HepG2 (cell line): ENCODE data around the gene FSD1. TPM values are rescaled to one million over a fixed set of nuclear protein-coding genes. Genes with fewer than 3 reads are reported as not detected.

Source experiments
- CREM ChIP-seq, 2 experiments: sonication (generic) in 1 of 2; formaldehyde crosslinking in 1 of 2; IDR thresholded peaks; 2 replicates each; pipeline versions ENCODE4 v1.4.0 to v1.6.1; 2016 to 2020; ENCODE audit warnings: antibody characterized with exemption in 1 of 2, mild to moderate bottlenecking in 1 of 2, missing genetic modification reagents in 1 of 2
- HOXA9 ChIP-seq: sonication (generic); formaldehyde crosslinking; IDR thresholded peaks from 2 replicates; pipeline ENCODE4 v1.8.1; 2022; ENCODE audit warnings: missing genetic modification reagents, mild to moderate bottlenecking, moderate library complexity, borderline replicate concordance
- MTA3 ChIP-seq: sonication (generic); formaldehyde crosslinking; IDR thresholded peaks from 2 replicates; pipeline ENCODE4 v1.4.0; 2020; ENCODE audit warnings: missing genetic modification reagents
- NR2F2 ChIP-seq: IDR thresholded peaks from 2 replicates; pipeline ENCODE4 v1.6.1; 2012; ENCODE audit warnings: low read depth, inconsistent platforms, borderline replicate concordance
- RARA ChIP-seq: IDR thresholded peaks from 2 replicates; pipeline ENCODE4 v1.6.1; 2016; ENCODE audit warnings: missing genetic modification reagents, missing compliant biosample characterization
- ZSCAN9 ChIP-seq: IDR thresholded peaks from 2 replicates; pipeline ENCODE4 v1.6.1; 2016; ENCODE audit warnings: borderline replicate concordance
- polyA plus RNA-seq, 8 experiments: library from polyadenylated mRNA; depleted of rRNA in 3 of 8; stranded (reverse) in 7 of 8; unstranded in 1 of 8; fragments of >200 nt; fragmentation: Illumina TruSeq in 4 of 8; extraction: Trizol in 4 of 8; gene quantifications; 2 replicates each; pipeline versions ENCODE4 v1.2.1 to v1.2.3, GENCODE V29; 2011 to 2016; ENCODE audit warnings: low read depth in 4 of 8, missing spikeins in 1 of 8, mixed read lengths in 1 of 8; ENCODE audit not compliant: insufficient read depth in 1 of 8
- total RNA-seq, 5 experiments: library from RNA; depleted of rRNA; stranded (reverse); fragments of >200 nt; fragmentation: Illumina TruSeq; extraction: Trizol; gene quantifications; 2 replicates each; pipeline ENCODE4 v1.2.3, GENCODE V29; 2016; ENCODE audit warnings: low read depth in 1 of 5
- TF ChIP-seq, protein P1 (sequence below): sonication (generic); formaldehyde crosslinking; IDR thresholded peaks from 2 replicates; pipeline ENCODE4 v1.4.0; 2020; ENCODE audit warnings: missing genetic modification reagents
- TF ChIP-seq, protein P2 (sequence below): sonication (generic); formaldehyde crosslinking; IDR thresholded peaks from 2 replicates; pipeline ENCODE4 v1.4.0; 2020; ENCODE audit warnings: mild to moderate bottlenecking, missing genetic modification reagents
- TF ChIP-seq, protein P3 (sequence below): IDR thresholded peaks from 2 replicates; pipeline ENCODE4 v1.6.1; 2016; ENCODE audit warnings: low read depth, missing genetic modification reagents, missing compliant biosample characterization
- TF ChIP-seq, protein P4 (sequence below): sonication (generic); formaldehyde crosslinking; IDR thresholded peaks from 2 replicates; pipeline ENCODE4 v1.8.1; 2023; ENCODE audit warnings: mild to moderate bottlenecking, missing genetic modification reagents
- TF ChIP-seq, protein P5 (sequence below): sonication (generic); formaldehyde crosslinking; IDR thresholded peaks from 2 replicates; pipeline ENCODE4 v1.4.0; 2020; ENCODE audit warnings: missing genetic modification reagents
- TF ChIP-seq, protein P6 (sequence below): fragments of 450-650 bp; IDR thresholded peaks from 2 replicates; pipeline ENCODE4 v1.6.1; 2016

Gene FSD1
- total and polyA plus RNA-seq, 2 of the 13 experiments (the other 11 are each of a cell fraction or from before 2014, with no cell fraction given), result 0.29 to 0.66 TPM

DNA sequence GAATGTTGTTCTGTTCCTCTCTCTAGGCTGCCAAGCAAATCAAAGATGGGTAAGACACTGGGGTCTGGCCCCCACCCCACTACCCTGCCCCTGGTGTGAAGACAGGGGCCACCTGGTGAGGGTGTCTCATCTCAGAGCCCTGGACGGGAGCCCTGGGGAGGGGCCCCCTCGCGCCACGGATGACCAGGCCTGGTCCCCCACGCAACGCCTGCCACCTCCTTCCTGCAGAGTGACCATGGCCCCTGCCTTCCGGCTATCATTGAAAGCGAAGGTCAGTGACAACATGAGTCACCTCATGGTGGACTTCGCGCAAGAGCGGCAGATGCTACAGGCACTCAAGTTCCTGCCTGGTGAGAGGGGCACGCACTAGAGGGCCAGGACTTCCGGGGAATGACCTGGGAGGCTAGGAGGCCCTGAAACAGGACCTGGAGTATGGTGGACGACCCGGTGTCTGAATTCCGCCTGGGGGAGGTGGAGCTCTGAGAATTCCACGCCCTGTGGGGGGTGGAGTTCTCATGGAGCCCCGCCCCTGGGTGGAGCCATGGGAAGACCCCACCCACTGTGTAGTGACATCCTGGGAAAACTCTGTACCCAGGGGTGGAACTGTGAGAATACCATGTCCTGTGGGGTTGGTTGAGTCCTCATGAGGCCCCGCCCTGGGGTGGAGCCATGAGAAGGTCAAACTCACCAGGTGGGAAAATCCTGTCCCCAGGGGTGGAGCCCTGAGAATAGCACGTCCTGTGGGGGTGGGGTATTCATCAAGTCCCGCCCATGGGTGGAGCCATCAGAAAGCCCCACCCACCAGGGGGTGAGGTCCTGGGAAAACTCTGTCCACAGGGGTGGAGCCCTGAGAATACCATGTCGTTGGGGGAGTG, 6.1 kb downstream of the FSD1 start (continued):
- TF ChIP-seq, protein P1, sequence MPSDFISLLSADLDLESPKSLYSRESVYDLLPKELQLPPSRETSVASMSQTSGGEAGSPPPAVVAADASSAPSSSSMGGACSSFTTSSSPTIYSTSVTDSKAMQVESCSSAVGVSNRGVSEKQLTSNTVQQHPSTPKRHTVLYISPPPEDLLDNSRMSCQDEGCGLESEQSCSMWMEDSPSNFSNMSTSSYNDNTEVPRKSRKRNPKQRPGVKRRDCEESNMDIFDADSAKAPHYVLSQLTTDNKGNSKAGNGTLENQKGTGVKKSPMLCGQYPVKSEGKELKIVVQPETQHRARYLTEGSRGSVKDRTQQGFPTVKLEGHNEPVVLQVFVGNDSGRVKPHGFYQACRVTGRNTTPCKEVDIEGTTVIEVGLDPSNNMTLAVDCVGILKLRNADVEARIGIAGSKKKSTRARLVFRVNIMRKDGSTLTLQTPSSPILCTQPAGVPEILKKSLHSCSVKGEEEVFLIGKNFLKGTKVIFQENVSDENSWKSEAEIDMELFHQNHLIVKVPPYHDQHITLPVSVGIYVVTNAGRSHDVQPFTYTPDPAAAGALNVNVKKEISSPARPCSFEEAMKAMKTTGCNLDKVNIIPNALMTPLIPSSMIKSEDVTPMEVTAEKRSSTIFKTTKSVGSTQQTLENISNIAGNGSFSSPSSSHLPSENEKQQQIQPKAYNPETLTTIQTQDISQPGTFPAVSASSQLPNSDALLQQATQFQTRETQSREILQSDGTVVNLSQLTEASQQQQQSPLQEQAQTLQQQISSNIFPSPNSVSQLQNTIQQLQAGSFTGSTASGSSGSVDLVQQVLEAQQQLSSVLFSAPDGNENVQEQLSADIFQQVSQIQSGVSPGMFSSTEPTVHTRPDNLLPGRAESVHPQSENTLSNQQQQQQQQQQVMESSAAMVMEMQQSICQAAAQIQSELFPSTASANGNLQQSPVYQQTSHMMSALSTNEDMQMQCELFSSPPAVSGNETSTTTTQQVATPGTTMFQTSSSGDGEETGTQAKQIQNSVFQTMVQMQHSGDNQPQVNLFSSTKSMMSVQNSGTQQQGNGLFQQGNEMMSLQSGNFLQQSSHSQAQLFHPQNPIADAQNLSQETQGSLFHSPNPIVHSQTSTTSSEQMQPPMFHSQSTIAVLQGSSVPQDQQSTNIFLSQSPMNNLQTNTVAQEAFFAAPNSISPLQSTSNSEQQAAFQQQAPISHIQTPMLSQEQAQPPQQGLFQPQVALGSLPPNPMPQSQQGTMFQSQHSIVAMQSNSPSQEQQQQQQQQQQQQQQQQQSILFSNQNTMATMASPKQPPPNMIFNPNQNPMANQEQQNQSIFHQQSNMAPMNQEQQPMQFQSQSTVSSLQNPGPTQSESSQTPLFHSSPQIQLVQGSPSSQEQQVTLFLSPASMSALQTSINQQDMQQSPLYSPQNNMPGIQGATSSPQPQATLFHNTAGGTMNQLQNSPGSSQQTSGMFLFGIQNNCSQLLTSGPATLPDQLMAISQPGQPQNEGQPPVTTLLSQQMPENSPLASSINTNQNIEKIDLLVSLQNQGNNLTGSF (CRISPR knock-in tag), result no peak
- TF ChIP-seq, protein P2, sequence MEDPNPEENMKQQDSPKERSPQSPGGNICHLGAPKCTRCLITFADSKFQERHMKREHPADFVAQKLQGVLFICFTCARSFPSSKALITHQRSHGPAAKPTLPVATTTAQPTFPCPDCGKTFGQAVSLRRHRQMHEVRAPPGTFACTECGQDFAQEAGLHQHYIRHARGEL (CRISPR knock-in tag), result peak; percentile 69; the same call in 1 of the 2 replicates
- TF ChIP-seq NR2F2 (peak; percentile 46; the same call in 1 of the 2 replicates), ZSCAN9 (peak; percentile 98), MTA3 (no peak), HOXA9 (CRISPR knock-in tag) (no peak), RARA (CRISPR knock-in tag) (peak; percentile 91), CREM (IDR thresholded peaks at IDR 0.05) (peak; percentile 67), CREM (CRISPR knock-in tag; IDR thresholded peaks at IDR 0.05) (no peak)
- TF ChIP-seq, protein P3, sequence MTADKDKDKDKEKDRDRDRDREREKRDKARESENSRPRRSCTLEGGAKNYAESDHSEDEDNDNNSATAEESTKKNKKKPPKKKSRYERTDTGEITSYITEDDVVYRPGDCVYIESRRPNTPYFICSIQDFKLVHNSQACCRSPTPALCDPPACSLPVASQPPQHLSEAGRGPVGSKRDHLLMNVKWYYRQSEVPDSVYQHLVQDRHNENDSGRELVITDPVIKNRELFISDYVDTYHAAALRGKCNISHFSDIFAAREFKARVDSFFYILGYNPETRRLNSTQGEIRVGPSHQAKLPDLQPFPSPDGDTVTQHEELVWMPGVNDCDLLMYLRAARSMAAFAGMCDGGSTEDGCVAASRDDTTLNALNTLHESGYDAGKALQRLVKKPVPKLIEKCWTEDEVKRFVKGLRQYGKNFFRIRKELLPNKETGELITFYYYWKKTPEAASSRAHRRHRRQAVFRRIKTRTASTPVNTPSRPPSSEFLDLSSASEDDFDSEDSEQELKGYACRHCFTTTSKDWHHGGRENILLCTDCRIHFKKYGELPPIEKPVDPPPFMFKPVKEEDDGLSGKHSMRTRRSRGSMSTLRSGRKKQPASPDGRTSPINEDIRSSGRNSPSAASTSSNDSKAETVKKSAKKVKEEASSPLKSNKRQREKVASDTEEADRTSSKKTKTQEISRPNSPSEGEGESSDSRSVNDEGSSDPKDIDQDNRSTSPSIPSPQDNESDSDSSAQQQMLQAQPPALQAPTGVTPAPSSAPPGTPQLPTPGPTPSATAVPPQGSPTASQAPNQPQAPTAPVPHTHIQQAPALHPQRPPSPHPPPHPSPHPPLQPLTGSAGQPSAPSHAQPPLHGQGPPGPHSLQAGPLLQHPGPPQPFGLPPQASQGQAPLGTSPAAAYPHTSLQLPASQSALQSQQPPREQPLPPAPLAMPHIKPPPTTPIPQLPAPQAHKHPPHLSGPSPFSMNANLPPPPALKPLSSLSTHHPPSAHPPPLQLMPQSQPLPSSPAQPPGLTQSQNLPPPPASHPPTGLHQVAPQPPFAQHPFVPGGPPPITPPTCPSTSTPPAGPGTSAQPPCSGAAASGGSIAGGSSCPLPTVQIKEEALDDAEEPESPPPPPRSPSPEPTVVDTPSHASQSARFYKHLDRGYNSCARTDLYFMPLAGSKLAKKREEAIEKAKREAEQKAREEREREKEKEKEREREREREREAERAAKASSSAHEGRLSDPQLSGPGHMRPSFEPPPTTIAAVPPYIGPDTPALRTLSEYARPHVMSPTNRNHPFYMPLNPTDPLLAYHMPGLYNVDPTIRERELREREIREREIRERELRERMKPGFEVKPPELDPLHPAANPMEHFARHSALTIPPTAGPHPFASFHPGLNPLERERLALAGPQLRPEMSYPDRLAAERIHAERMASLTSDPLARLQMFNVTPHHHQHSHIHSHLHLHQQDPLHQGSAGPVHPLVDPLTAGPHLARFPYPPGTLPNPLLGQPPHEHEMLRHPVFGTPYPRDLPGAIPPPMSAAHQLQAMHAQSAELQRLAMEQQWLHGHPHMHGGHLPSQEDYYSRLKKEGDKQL (CRISPR knock-in tag), result peak; percentile 39; the same call in 1 of the 2 replicates
- TF ChIP-seq, protein P4, sequence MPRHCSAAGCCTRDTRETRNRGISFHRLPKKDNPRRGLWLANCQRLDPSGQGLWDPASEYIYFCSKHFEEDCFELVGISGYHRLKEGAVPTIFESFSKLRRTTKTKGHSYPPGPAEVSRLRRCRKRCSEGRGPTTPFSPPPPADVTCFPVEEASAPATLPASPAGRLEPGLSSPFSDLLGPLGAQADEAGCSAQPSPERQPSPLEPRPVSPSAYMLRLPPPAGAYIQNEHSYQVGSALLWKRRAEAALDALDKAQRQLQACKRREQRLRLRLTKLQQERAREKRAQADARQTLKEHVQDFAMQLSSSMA, result peak; percentile 75; the same call in 1 of the 2 replicates
- TF ChIP-seq, protein P5, sequence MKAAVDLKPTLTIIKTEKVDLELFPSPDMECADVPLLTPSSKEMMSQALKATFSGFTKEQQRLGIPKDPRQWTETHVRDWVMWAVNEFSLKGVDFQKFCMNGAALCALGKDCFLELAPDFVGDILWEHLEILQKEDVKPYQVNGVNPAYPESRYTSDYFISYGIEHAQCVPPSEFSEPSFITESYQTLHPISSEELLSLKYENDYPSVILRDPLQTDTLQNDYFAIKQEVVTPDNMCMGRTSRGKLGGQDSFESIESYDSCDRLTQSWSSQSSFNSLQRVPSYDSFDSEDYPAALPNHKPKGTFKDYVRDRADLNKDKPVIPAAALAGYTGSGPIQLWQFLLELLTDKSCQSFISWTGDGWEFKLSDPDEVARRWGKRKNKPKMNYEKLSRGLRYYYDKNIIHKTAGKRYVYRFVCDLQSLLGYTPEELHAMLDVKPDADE (CRISPR knock-in tag), result peak; percentile 68; the same call in 1 of the 2 replicates
- TF ChIP-seq, protein P6, sequence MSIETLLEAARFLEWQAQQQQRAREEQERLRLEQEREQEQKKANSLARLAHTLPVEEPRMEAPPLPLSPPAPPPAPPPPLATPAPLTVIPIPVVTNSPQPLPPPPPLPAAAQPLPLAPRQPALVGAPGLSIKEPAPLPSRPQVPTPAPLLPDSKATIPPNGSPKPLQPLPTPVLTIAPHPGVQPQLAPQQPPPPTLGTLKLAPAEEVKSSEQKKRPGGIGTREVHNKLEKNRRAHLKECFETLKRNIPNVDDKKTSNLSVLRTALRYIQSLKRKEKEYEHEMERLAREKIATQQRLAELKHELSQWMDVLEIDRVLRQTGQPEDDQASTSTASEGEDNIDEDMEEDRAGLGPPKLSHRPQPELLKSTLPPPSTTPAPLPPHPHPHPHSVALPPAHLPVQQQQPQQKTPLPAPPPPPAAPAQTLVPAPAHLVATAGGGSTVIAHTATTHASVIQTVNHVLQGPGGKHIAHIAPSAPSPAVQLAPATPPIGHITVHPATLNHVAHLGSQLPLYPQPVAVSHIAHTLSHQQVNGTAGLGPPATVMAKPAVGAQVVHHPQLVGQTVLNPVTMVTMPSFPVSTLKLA, result peak; percentile 39
